GM06990 (cell line): ENCODE results near the gene UGP2.

Experiments used
- DNase-seq: peaks from one replicate; pipeline ENCODE4 v3.0.0-alpha.2; 2011; ENCODE audit not compliant: insufficient read length; ENCODE audit errors: extremely low read depth
- H3K27me3 ChIP-seq: replicated peaks from 2 replicates; pipeline ENCODE4 v1.6.0; 2011; ENCODE audit warnings: low read length; ENCODE audit not compliant: control insufficient read depth, insufficient read depth
- H3K36me3 ChIP-seq: 2 replicates; pipeline ENCODE4 v1.5.1; 2011; ENCODE audit warnings: low read length; ENCODE audit not compliant: control insufficient read depth, insufficient read depth
- H3K4me3 ChIP-seq: replicated peaks from 2 replicates; pipeline ENCODE4 v1.5.1; 2011; ENCODE audit warnings: low read depth, mild to moderate bottlenecking, control low read depth, low read length
- TF ChIP-seq, protein P1 (sequence below): IDR thresholded peaks from 2 replicates; pipeline ENCODE4 v1.5.1; 2011; ENCODE audit warnings: low read length, control low read depth, mild to moderate bottlenecking, inconsistent platforms; ENCODE audit not compliant: insufficient read depth, poor library complexity, severe bottlenecking

The UGP2 gene

DNA sequence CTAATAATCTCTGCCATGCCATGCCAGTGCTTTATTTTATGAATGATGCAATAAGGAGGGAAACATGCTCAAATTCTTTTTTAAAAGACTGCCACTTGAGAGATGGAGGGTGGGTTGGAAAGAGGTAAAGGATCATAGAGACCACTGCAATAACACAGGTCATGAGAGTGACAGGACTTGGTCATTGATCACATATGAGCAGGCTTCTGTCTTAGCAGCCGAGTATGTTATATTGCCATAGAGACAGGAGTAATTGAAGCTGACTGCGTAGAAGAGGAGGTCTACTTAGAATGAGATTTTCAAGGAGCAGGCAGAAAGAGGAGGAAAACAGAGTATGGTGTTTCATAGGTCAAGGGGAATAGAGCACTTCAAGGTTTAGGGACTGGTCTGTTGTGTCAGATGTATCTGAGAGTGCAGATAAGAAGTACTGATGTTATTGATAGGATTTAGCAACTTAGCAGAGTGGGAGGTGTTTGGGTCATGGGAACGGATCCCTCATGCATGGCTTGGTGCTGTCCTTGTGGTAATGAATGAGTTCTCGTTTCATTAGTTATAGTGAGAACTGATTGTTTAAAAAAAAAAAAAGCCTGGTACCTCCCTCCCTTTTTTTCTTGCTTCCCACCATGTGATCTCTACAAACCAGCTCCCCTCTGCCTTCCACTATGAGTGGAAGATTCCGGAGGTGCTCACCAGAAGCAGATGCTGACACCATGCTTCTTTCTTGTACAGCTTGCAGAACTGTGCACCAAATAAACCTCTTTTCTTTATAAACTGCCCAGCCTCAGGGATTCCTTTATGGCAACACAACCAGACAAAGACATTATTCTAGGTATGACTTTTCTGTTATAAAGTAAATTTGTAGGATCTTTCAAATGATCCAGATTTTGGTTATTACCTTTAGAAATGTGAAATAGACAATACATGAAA is 32.8 kb downstream of the UGP2 start:
- Histone ChIP-seq H3K36me3 (no peaks in the 10 kb centered on the region; the same call in 1 of the 2 replicates), H3K27me3 (no peaks in the 10 kb centered on the region), H3K4me3 (no peak overlapping the region)
- TF ChIP-seq, protein P1, sequence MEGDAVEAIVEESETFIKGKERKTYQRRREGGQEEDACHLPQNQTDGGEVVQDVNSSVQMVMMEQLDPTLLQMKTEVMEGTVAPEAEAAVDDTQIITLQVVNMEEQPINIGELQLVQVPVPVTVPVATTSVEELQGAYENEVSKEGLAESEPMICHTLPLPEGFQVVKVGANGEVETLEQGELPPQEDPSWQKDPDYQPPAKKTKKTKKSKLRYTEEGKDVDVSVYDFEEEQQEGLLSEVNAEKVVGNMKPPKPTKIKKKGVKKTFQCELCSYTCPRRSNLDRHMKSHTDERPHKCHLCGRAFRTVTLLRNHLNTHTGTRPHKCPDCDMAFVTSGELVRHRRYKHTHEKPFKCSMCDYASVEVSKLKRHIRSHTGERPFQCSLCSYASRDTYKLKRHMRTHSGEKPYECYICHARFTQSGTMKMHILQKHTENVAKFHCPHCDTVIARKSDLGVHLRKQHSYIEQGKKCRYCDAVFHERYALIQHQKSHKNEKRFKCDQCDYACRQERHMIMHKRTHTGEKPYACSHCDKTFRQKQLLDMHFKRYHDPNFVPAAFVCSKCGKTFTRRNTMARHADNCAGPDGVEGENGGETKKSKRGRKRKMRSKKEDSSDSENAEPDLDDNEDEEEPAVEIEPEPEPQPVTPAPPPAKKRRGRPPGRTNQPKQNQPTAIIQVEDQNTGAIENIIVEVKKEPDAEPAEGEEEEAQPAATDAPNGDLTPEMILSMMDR = no peak
- no peak for DNase-seq

DNA sequence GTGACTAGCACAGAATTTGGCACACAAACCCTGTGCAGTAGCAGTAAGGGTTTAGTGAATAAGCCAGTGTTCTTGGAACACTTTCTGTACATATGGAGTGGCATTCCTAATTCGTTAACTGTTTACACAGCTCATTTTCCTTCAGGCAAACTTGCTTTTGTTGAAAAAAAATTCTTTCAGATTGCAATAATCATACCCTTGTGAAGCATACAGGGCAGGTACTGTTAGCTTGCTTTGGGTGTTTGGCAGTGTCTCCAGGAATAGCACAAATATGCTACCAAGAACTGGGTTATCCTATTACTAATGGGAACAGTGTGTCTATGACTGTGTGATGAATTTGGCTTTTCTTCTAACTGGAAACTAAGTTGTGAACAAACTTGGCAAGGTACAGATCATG is 33.4 kb downstream of the UGP2 start:
- TF ChIP-seq, protein P1 = no peak
- DNase-seq = no peak
- Histone ChIP-seq H3K36me3 (no peaks in the 10 kb centered on the region; the same call in 1 of the 2 replicates), H3K27me3 (no peaks in the 10 kb centered on the region), H3K4me3 (no peak overlapping the region)

DNA sequence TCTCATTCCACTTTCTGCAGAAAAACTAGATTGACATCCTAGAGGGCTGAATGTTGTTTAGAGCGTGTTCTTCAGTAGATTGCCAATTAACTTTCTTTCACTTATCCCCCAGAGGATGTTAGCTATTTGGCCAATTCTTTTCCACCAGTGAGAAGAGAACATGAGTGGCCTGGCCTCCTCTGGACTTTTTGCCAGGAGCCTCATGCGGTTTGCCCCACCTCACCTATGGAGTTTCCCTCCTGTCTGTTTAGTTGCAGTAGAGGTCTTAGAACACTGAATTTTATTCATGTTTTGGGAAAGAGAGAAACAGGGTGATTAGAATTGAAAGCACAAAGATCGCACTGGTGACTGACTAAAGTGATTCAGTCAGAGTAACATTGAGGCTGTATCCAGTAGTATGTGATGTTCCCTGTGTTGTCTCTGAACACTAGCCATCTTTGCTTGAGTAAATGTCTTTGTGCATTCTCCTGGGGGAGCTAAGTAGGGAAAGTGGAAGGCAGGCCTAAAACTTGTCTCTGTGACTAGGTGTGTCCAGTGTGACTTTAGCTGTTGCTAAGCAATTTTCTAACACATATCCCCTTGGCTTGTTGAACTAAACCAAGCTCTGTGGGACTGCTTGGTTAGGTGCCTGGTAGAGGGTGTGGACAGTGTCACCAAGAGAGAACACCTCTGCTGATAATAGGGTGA is 34.0 kb downstream of the UGP2 start:
- Histone ChIP-seq H3K4me3 (no peak overlapping the region), H3K27me3 (no peaks in the 10 kb centered on the region), H3K36me3 (no peaks in the 10 kb centered on the region; the same call in 1 of the 2 replicates)
- DNase-seq = no peak
- TF ChIP-seq, protein P1 = no peak

DNA sequence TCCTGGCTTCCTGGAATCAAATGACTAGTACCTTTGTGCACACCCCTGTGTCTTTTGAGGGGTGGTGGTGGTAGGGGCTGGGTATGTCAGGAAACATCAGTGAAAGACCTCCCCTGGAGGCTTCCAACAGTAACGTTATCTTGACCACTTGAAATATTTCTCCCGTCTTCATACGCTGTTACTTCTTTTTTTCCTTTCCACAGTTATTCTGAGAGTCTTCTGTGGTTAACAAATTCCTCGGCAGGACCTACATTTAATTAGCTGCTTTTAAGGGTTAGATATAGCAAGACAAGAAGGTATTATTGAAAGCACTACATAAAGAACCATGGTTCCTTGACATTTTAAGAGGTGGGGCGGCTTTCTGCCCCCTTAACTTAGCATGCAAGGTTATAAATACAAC is 34.6 kb downstream of the UGP2 start:
- no peak for DNase-seq
- Histone ChIP-seq H3K36me3 (no peaks in the 10 kb centered on the region; the same call in 1 of the 2 replicates), H3K27me3 (no peaks in the 10 kb centered on the region), H3K4me3 (no peak overlapping the region)
- TF ChIP-seq, protein P1 = no peak

DNA sequence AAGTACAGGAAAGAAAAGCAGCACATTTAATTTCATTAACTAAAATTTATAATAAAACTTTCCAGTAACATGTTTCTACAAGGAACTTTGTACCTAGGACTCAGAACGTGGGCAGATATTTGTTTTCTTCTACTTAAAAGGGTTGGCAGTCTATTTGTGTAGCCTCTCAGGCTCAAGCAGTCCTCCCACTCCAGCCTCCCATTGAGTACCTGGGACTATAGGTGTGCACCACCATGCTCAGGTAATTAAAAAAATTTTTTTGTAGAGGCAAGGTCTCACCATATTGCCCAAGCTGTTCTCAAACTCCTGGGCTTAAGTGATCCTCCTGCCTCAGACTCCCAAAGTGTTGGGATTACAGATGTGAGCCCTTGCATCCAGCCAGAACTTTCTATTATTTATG is 36.8 kb downstream of the UGP2 start:
- TF ChIP-seq, protein P1 = no peak
- no peaks in the 10 kb centered on the region; the same call in 1 of the 2 replicates for H3K36me3 ChIP-seq
- no peaks in the 10 kb centered on the region for H3K27me3 ChIP-seq
- H3K4me3 ChIP-seq = no peak overlapping the region
- DNase-seq = no peak
